CD14-positive monocyte (primary cell): Measurements from ENCODE around the gene IP6K2. TPM values are rescaled to one million over a fixed set of nuclear protein-coding genes. Genes with fewer than 3 reads are reported as not detected.
A peak's percentile ranks its signal among the peaks of the same experiment; 100 is the strongest.

Experiments used
- DNase-seq, 3 donors: peaks; one replicate each; pipeline ENCODE4 v3.0.0-alpha.2; 2011 to 2022
- H2AFZ ChIP-seq: 2 replicates; pipeline ENCODE4 v1.6.0; 2012; ENCODE audit warnings: mild to moderate bottlenecking, low read depth, low read length, inconsistent platforms; ENCODE audit not compliant: insufficient read depth, poor library complexity, severe bottlenecking
- H3K27ac ChIP-seq, 2 donors: 1 replicate in 1 of 2; 2 replicates in 1 of 2; pipeline ENCODE4 v1.5.1; 2012 to 2013; ENCODE audit warnings: low read length in 2 of 2, control low read depth in 1 of 2, inconsistent platforms in 1 of 2, low read depth in 1 of 2, mild to moderate bottlenecking in 1 of 2
- H3K27me3 ChIP-seq, 2 donors: one replicate each; pipeline versions ENCODE4 v1.6.0 to v1.6.1; 2011 to 2013; ENCODE audit warnings: low read length in 2 of 2; ENCODE audit not compliant: control insufficient read depth in 2 of 2, insufficient read depth in 2 of 2
- H3K36me3 ChIP-seq, 2 donors: replicated peaks in 1 of 2; 1 replicate in 1 of 2; 2 replicates in 1 of 2; pipeline versions ENCODE4 v1.5.1 to v1.6.1; 2012 to 2013; ENCODE audit warnings: low read length in 2 of 2, control low read depth in 1 of 2, inconsistent platforms in 1 of 2, mild to moderate bottlenecking in 1 of 2; ENCODE audit not compliant: insufficient read depth in 2 of 2, control insufficient read depth in 1 of 2
- H3K4me1 ChIP-seq, 2 donors: 1 replicate in 1 of 2; 2 replicates in 1 of 2; pipeline versions ENCODE4 v1.5.1 to v1.6.1; 2012 to 2013; ENCODE audit warnings: low read length in 2 of 2, control low read depth in 1 of 2, inconsistent platforms in 1 of 2, mild to moderate bottlenecking in 1 of 2, moderate library complexity in 1 of 2; ENCODE audit not compliant: insufficient read depth in 2 of 2, control insufficient read depth in 1 of 2
- H3K4me2 ChIP-seq: replicated peaks from 2 replicates; pipeline ENCODE3; 2012; ENCODE audit warnings: low read length, moderate library complexity, mild to moderate bottlenecking; ENCODE audit not compliant: poor library complexity, severe bottlenecking; ENCODE audit errors: extremely low read depth
- H3K4me3 ChIP-seq, 3 experiments: fragments of 200-600 bp in 1 of 3; sonication (generic) in 1 of 3; replicated peaks in 1 of 3; 1 replicate in 2 of 3; 2 replicates in 1 of 3; pipeline ENCODE4 v1.5.1; 2011 to 2013; ENCODE audit warnings: low read length in 3 of 3, mild to moderate bottlenecking in 3 of 3, control low read depth in 2 of 3, low read depth in 2 of 3, inconsistent platforms in 1 of 3, moderate library complexity in 1 of 3
- H3K79me2 ChIP-seq: 2 replicates; pipeline ENCODE4 v1.6.0; 2012; ENCODE audit warnings: mild to moderate bottlenecking, control low read depth, inconsistent platforms, low read length, moderate library complexity; ENCODE audit not compliant: insufficient read depth
- H3K9ac ChIP-seq: 2 replicates; pipeline ENCODE4 v1.6.0; 2017; ENCODE audit warnings: low read length, mild to moderate bottlenecking; ENCODE audit not compliant: insufficient read depth, poor library complexity, severe bottlenecking
- H3K9me3 ChIP-seq, 2 donors: replicated peaks in 1 of 2; 1 replicate in 1 of 2; 2 replicates in 1 of 2; pipeline versions ENCODE4 v1.5.1 to v1.6.1; 2012 to 2013; ENCODE audit warnings: low read length in 2 of 2, control low read depth in 1 of 2; ENCODE audit not compliant: control insufficient read depth in 1 of 2, insufficient read depth in 1 of 2
- H4K20me1 ChIP-seq: 2 replicates; pipeline ENCODE4 v1.6.0; 2012; ENCODE audit warnings: mild to moderate bottlenecking, low read length, control low read depth, moderate library complexity; ENCODE audit not compliant: insufficient read depth
- H3K27ac Mint-ChIP-seq, 7 donors: one replicate each; pipeline ENCODE4 v1.8.0; 2020; ENCODE audit warnings: mild to moderate bottlenecking in 7 of 7, mixed read lengths in 7 of 7, moderate library complexity in 6 of 7, inconsistent platforms in 2 of 7
- H3K27me3 Mint-ChIP-seq, 3 donors: one replicate each; pipeline ENCODE4 v1.8.0; 2021 to 2022; ENCODE audit warnings: low read depth in 3 of 3, mild to moderate bottlenecking in 3 of 3, mixed read lengths in 3 of 3, moderate library complexity in 3 of 3, inconsistent platforms in 1 of 3
- H3K36me3 Mint-ChIP-seq, 2 donors: one replicate each; pipeline ENCODE4 v1.8.0; 2020; ENCODE audit warnings: mixed read lengths in 2 of 2, inconsistent platforms in 1 of 2, mild to moderate bottlenecking in 1 of 2
- H3K4me1 Mint-ChIP-seq: one replicate; pipeline ENCODE4 v1.8.0; 2020; ENCODE audit warnings: mild to moderate bottlenecking, mixed read lengths
- H3K4me3 Mint-ChIP-seq, 2 donors: one replicate each; pipeline ENCODE4 v1.8.0; 2020; ENCODE audit warnings: mild to moderate bottlenecking in 2 of 2, mixed read lengths in 2 of 2, moderate library complexity in 1 of 2
- H3K9me3 Mint-ChIP-seq, 7 donors: one replicate each; pipeline ENCODE4 v1.8.0; 2020 to 2022; ENCODE audit warnings: mixed read lengths in 7 of 7, mild to moderate bottlenecking in 6 of 7, moderate library complexity in 6 of 7, inconsistent platforms in 2 of 7
- WGBS: methylation state at CpG from one replicate; pipeline ENCODE4 v1.1.5; 2013; ENCODE audit warnings: missing lambda C conversion rate; ENCODE audit not compliant: insufficient coverage; 5-methylcytosine and 5-hydroxymethylcytosine counted together
- intact Hi-C, 2 donors: fragments of 100-400 bp; cut with micrococcal nuclease; formaldehyde crosslinking; loops; one replicate each; pipeline versions ENCODE4 v1.15.0 to v1.15.1; 2023
- polyA plus RNA-seq, 3 donors: library from polyadenylated mRNA; depleted of rRNA in 1 of 3; unstranded in 2 of 3; stranded (reverse) in 1 of 3; fragments of 300-500 nt in 2 of 3; fragments of >200 nt in 1 of 3; fragmentation: Illumina TruSeq in 2 of 3; gene quantifications; 1 replicate in 2 of 3; 2 replicates in 1 of 3; pipeline ENCODE4 v1.2.3, GENCODE V29; 2012 to 2021
- TF ChIP-seq, protein P1 (sequence below): fragments of 200-600 bp; IDR thresholded peaks from one replicate; pipeline ENCODE4 v1.8.0; 2022; ENCODE audit warnings: antibody characterized with exemption, mild to moderate bottlenecking

IP6K2 gene
- polyA plus RNA-seq, 3 donors, result 16.5 to 53.8 (median 18.7) TPM

DNA sequence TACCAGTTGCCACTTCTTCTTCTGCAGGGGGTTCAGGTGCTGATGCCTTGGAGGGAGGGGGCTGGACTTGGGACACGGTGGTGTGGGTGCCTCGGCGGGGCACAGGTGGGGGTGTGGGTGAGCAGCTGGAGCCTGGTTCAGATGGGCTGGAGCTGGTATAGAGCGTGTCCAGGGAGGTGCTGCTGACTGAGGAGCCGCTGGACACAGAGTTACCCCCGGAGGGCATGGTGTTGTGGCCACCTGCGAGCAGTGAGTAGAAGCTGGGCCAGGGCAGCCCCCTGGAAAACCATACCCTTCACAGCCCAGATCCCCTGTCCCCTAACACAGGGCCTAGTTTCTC is 35.5 kb downstream of the IP6K2 start:
- H3K36me3 Mint-ChIP-seq, result peaks cover 41 to 45% of the 10 kb centered on the region in 2 donors
- H3K27ac Mint-ChIP-seq, result no peak overlapping the region
- Histone ChIP-seq H4K20me1 (no peaks in the 10 kb centered on the region), H3K27me3 (no peaks in the 10 kb centered on the region), H3K4me3 (no peak overlapping the region), H3K4me2 (no peak overlapping the region), H3K9me3 (no peaks in the 10 kb centered on the region), H3K4me1 (peaks cover 31 to 40% of the 10 kb centered on the region in 2 donors), H3K27ac (no peak overlapping the region), H2AFZ (no peak overlapping the region), H3K79me2 (peaks cover 12% of the 10 kb centered on the region), H3K36me3 (peaks cover 31 to 54% of the 10 kb centered on the region in 2 donors), H3K9ac (no peak overlapping the region)
- intact Hi-C loops, result loop anchor here (10.0 kb wide), 3 partner anchors 127 to 407 kb away; partner anchors contain the start of gene PFKFB4 (in 1 of the 2)
- H3K4me3 Mint-ChIP-seq, result no peak overlapping the region
- peaks cover 0 to 1% (median 0%) of the 10 kb centered on the region in 7 donors for H3K9me3 Mint-ChIP-seq
- WGBS, result 97% methylated on average over 7 of the region's 7 CpGs
- TF ChIP-seq, protein P1, sequence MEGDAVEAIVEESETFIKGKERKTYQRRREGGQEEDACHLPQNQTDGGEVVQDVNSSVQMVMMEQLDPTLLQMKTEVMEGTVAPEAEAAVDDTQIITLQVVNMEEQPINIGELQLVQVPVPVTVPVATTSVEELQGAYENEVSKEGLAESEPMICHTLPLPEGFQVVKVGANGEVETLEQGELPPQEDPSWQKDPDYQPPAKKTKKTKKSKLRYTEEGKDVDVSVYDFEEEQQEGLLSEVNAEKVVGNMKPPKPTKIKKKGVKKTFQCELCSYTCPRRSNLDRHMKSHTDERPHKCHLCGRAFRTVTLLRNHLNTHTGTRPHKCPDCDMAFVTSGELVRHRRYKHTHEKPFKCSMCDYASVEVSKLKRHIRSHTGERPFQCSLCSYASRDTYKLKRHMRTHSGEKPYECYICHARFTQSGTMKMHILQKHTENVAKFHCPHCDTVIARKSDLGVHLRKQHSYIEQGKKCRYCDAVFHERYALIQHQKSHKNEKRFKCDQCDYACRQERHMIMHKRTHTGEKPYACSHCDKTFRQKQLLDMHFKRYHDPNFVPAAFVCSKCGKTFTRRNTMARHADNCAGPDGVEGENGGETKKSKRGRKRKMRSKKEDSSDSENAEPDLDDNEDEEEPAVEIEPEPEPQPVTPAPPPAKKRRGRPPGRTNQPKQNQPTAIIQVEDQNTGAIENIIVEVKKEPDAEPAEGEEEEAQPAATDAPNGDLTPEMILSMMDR, result no peak
- peaks cover 0 to 6% (median 3%) of the 10 kb centered on the region in 3 donors for H3K27me3 Mint-ChIP-seq
- H3K4me1 Mint-ChIP-seq, result peaks cover 42% of the 10 kb centered on the region
- no peak for DNase-seq

DNA sequence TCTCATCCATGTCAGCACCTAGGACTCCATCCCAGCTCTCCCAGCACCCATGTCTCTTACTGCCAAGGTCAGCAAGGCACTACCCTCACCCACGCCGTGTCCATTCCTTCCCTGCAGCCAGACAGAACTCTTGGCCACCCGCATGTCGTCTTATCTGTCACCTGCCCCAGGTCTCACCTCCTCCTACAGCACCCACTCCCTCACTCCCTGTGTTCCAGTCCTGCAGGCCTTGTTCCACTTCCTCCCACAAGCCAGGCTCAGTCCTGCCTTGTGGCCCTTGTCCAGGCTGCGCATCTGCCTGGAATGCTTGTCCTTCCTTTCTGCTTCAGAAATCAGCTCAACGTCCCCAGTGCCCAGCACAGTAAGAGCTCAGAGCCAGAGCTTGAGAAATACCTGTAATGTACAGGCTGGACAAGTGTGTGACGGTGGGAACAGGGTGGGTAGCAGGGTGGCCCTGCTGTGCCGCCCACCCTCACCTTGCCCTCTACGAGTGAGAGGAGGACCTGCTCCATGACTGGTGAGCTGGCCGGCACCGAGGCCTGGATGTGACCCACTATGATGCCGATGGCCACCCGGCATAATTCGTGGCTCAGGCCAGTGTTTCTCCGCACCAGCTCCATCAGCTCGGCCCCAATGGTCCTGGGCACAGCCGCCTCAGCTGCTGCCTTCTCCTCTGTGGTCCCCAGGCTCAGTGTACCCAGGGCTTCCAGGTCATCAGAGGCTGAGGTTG is 36.0 kb downstream of the IP6K2 start:
- peaks cover 47 to 50% of the 10 kb centered on the region in 2 donors for H3K36me3 Mint-ChIP-seq
- no peaks in the 10 kb centered on the region for H3K9me3 ChIP-seq
- H3K4me3 ChIP-seq, result no peak overlapping the region
- peaks cover 31 to 59% of the 10 kb centered on the region in 2 donors for H3K36me3 ChIP-seq
- H3K27me3 ChIP-seq, result no peaks in the 10 kb centered on the region
- H3K9ac ChIP-seq, result no peak overlapping the region
- peaks cover 0 to 1% (median 0%) of the 10 kb centered on the region in 7 donors for H3K9me3 Mint-ChIP-seq
- peak overlapping the region in 1 of 7 donors; percentile 62 for H3K27ac Mint-ChIP-seq
- peaks cover 27 to 35% of the 10 kb centered on the region in 2 donors for H3K4me1 ChIP-seq
- H3K4me1 Mint-ChIP-seq, result peaks cover 37% of the 10 kb centered on the region
- no peak overlapping the region for H3K4me3 Mint-ChIP-seq
- H2AFZ ChIP-seq, result no peak overlapping the region
- intact Hi-C loops, result loop anchor here (10.0 kb wide), 3 partner anchors 126 to 406 kb away; partner anchors contain the start of gene PFKFB4 (in 1 of the 2)
- peaks cover 12% of the 10 kb centered on the region for H3K79me2 ChIP-seq
- no peak overlapping the region for H3K27ac ChIP-seq
- DNase-seq, result no peak
- no peaks in the 10 kb centered on the region for H4K20me1 ChIP-seq
- no peak overlapping the region for H3K4me2 ChIP-seq
- WGBS, result over 99% methylated on average over 17 of the region's 17 CpGs
- peaks cover 0 to 4% (median 3%) of the 10 kb centered on the region in 3 donors for H3K27me3 Mint-ChIP-seq
- TF ChIP-seq, protein P1, result no peak
